NCI-H345 treated with DMSO at 0.1 percent for 48 hours (cell line): ENCODE data around the gene UNC5CL.
A peak's percentile ranks its signal among the peaks of the same experiment; 100 is the strongest.
"Not testable (repeated sequence)": the region's sequence is repeated elsewhere in the genome, so short reads cannot be mapped to it uniquely, and the experiment has no call there.

Experiments
- DNase-seq: peaks from one replicate; lab custom pipeline; 2025; ENCODE audit not compliant: unreplicated experiment; lab: John Stamatoyannopoulos, UW

Gene UNC5CL

GRCh38 chr6:41008011-41008410, 31.0 kb downstream of the UNC5CL start:
- no peak for DNase-seq

- not testable (repeated sequence) for DNase-seq
Measured at GRCh38 chr6:41006980-41007379, 32.0 kb downstream of the UNC5CL start.

GRCh38 chr6:41006217-41006616, 32.8 kb downstream of the UNC5CL start:
- DNase-seq: peak; percentile 20

- DNase-seq: no peak
Measured at GRCh38 chr6:41002168-41002567, 36.9 kb downstream of the UNC5CL start.

- no peak for DNase-seq
Measured at GRCh38 chr6:41000248-41000647, 38.8 kb downstream of the UNC5CL start.

GRCh38 chr6:40999569-40999968, 39.5 kb downstream of the UNC5CL start:
- DNase-seq: no peak

- DNase-seq: no peak
Measured at GRCh38 chr6:40998661-40999060, 40.4 kb downstream of the UNC5CL start.

- DNase-seq: peak; percentile 10
Measured at GRCh38 chr6:40997234-40997957, 41.6 kb downstream of the UNC5CL start.

- DNase-seq: no peak
Measured at GRCh38 chr6:40996591-40997233, 42.3 kb downstream of the UNC5CL start.

GRCh38 chr6:40992746-40993145, 46.3 kb downstream of the UNC5CL start:
- DNase-seq: no peak

- no peak for DNase-seq
Measured at GRCh38 chr6:40990301-40990700, 48.7 kb downstream of the UNC5CL start.

GRCh38 chr6:40989204-40990169, 49.5 kb downstream of the UNC5CL start:
- DNase-seq: no peak

- no peak for DNase-seq
Measured at GRCh38 chr6:40988634-40989033, 50.4 kb downstream of the UNC5CL start.

- DNase-seq: no peak
Measured at GRCh38 chr6:40986921-40987819, 51.9 kb downstream of the UNC5CL start.

- no peak for DNase-seq
Measured at GRCh38 chr6:40986364-40986763, 52.7 kb downstream of the UNC5CL start.

- DNase-seq: no peak
Measured at GRCh38 chr6:40983752-40984151, 55.3 kb downstream of the UNC5CL start.

- DNase-seq: no peak
Measured at GRCh38 chr6:40982917-40983316, 56.1 kb downstream of the UNC5CL start.

GRCh38 chr6:40978687-40979289, 60.2 kb downstream of the UNC5CL start:
- no peak for DNase-seq

GRCh38 chr6:40977695-40978094, 61.3 kb downstream of the UNC5CL start:
- no peak for DNase-seq

- no peak for DNase-seq
Measured at GRCh38 chr6:40977085-40977484, 61.9 kb downstream of the UNC5CL start.
